ENCODE measurements around the gene CRISPLD2.

GRCh38 chr16:84907051-84907450 is 87.3 kb downstream of the CRISPLD2 start:
- no peak for TF ChIP-seq CTCF (IDR thresholded peaks at IDR 0.05; ENCODE audit: insufficient read depth, low read length)
- no peak for TF ChIP-seq SPI1 (IDR thresholded peaks at IDR 0.05; ENCODE audit: borderline replicate concordance, low read depth)
- no peak for TF ChIP-seq POLR2AphosphoS5 (IDR thresholded peaks at IDR 0.05; ENCODE audit: low read depth)
- TF ChIP-seq REST (IDR thresholded peaks at IDR 0.05; ENCODE audit: insufficient replicate concordance, low read depth): no peak
- TF ChIP-seq GABPA (IDR thresholded peaks at IDR 0.05; ENCODE audit: low read depth): no peak

Data from HL-60 (cell line).